Adrenal gland (tissue), 5 donors: ENCODE data around the gene COQ7.

ENCODE experiments used
- CTCF ChIP-seq, 6 experiments: fragments of 450-650 bp in 4 of 6; fragments of 200-600 bp in 2 of 6; sonication (generic) in 1 of 6; IDR thresholded peaks; 1 replicate in 5 of 6; 2 replicates in 1 of 6; pipeline versions ENCODE4 v1.5.1 to v1.8.0; 2016 to 2021; ENCODE audit warnings: antibody characterized with exemption in 6 of 6, mild to moderate bottlenecking in 2 of 6, moderate library complexity in 1 of 6
- POLR2A ChIP-seq, 2 donors: fragments of 450-650 bp; IDR thresholded peaks; one replicate each; pipeline ENCODE4 v1.6.1; 2017; ENCODE audit warnings: antibody characterized with exemption in 2 of 2, mild to moderate bottlenecking in 2 of 2, moderate library complexity in 1 of 2
- donor health status: DM: no; HTN: no; CAD: no.

GRCh38 chr16:19123535-19124178 lies 56.2 kb downstream of the COQ7 start:
- no peak for TF ChIP-seq CTCF (IDR thresholded peaks at IDR 0.05)
- TF ChIP-seq POLR2A (IDR thresholded peaks at IDR 0.05) = no peak
